ENCODE measurements around the gene RYR3.

DNA sequence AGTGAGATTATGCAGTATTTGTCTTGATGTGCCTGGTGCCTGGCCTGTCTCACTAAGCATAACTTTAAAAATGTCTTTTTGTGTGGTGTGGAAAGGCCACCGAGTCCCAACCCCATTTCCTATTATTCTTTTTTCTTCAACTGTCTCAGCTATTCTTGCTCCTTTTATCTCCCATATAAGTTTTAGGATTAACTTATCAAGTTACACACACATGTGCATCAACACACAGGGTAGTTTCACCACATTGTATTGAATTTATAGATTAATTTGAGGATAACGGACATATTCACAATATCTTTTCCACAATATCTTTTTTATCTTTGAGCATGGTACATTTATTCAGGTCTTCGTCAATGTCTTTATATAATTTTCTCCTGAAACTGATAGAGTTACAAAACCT is 127.6 kb downstream of the RYR3 start:
- TF ChIP-seq POLR2A (IDR thresholded peaks at IDR 0.05; ENCODE audit: low read length) = no peak
- TF ChIP-seq GATA1 (IDR thresholded peaks at IDR 0.05; ENCODE audit: low read depth, low read length) = no peak
